ENCODE results near the gene SLC16A10.
"Not testable (repeated sequence)": the region's sequence is repeated elsewhere in the genome, so short reads cannot be mapped to it uniquely, and the experiment has no call there.

Gene SLC16A10

GRCh38 chr6:111114482-111114881, 27.2 kb downstream of the SLC16A10 start:
- Histone ChIP-seq H3K4me3 (ENCODE audit: low read length) (no peak overlapping the region), H3K9ac (ENCODE audit: low read depth, low read length) (no peak overlapping the region), H3K9me3 (ENCODE audit: insufficient read depth, low read depth, low read length) (no peaks in the 10 kb centered on the region), H3K27ac (ENCODE audit: low read depth, low read length) (no peak overlapping the region), H3K4me1 (ENCODE audit: insufficient read depth, low read length) (0 out of 2 replicates have a peak, but pooled peaks cover 7% of the 10 kb centered on the region), H3K27me3 (ENCODE audit: insufficient read depth, low read length) (no peaks in the 10 kb centered on the region), H3K36me3 (ENCODE audit: insufficient read depth, low read length) (no peaks in the 10 kb centered on the region)
- 100% methylated on average over 1 of the region's 1 CpG for WGBS

- H3K27me3 ChIP-seq (ENCODE audit: insufficient read depth, low read length), result no peaks in the 10 kb centered on the region
- H3K9ac ChIP-seq (ENCODE audit: low read depth, low read length), result no peak overlapping the region
- no peaks in the 10 kb centered on the region for H3K9me3 ChIP-seq (ENCODE audit: insufficient read depth, low read depth, low read length)
- H3K36me3 ChIP-seq (ENCODE audit: insufficient read depth, low read length), result no peaks in the 10 kb centered on the region
- no peak overlapping the region for H3K4me3 ChIP-seq (ENCODE audit: low read length)
- H3K4me1 ChIP-seq (ENCODE audit: insufficient read depth, low read length), result 0 out of 2 replicates have a peak, but pooled peaks cover 1% of the 10 kb centered on the region
- H3K27ac ChIP-seq (ENCODE audit: low read depth, low read length), result no peak overlapping the region
- WGBS, result 100% methylated on average over 2 of the region's 2 CpGs
Measured at GRCh38 chr6:111118826-111119225, 31.5 kb downstream of the SLC16A10 start.

- Histone ChIP-seq H3K9me3 (ENCODE audit: insufficient read depth, low read depth, low read length) (no peaks in the 10 kb centered on the region), H3K9ac (ENCODE audit: low read depth, low read length) (no peak overlapping the region), H3K36me3 (ENCODE audit: insufficient read depth, low read length) (no peaks in the 10 kb centered on the region), H3K4me1 (ENCODE audit: insufficient read depth, low read length) (no peaks in the 10 kb centered on the region), H3K4me3 (ENCODE audit: low read length) (no peak overlapping the region), H3K27me3 (ENCODE audit: insufficient read depth, low read length) (no peaks in the 10 kb centered on the region), H3K27ac (ENCODE audit: low read depth, low read length) (no peak overlapping the region)
- WGBS, result 87% methylated on average over 2 of the region's 2 CpGs
Measured at GRCh38 chr6:111119571-111120329, 32.4 kb downstream of the SLC16A10 start.

DNA sequence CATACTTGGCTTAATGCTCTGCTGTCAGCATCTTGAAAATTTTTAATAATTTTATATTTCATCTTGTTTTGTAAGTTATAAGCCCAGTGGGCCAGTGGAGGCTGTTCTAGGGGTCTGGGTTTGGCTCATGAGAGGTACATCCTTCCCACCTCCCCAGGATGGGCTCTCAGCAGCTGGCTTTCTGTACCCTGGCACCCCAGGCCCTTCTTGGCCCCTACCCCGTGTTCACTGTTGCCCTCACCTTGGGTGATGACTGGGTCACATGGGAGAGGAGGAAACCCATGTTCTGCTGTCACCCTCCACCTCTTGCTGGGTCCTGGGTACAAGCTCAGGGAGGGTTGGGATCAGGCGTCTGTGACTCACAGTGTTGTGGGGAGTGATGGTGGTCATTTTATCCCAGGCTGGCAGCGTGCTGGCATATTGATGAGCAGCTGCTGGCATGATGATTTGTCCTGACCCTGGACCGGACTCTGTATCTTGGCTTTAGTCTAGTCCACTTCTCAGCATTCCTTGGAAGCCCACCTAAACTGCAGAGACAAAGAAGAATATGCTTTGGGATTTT, 34.6 kb downstream of the SLC16A10 start:
- H3K27me3 ChIP-seq (ENCODE audit: insufficient read depth, low read length), result no peaks in the 10 kb centered on the region
- no peak overlapping the region for H3K27ac ChIP-seq (ENCODE audit: low read depth, low read length)
- WGBS, result 94% methylated on average over 4 of the region's 4 CpGs
- H3K4me1 ChIP-seq (ENCODE audit: insufficient read depth, low read length), result no peaks in the 10 kb centered on the region
- no peak overlapping the region for H3K4me3 ChIP-seq (ENCODE audit: low read length)
- H3K9me3 ChIP-seq (ENCODE audit: insufficient read depth, low read depth, low read length), result no peaks in the 10 kb centered on the region
- H3K9ac ChIP-seq (ENCODE audit: low read depth, low read length), result no peak overlapping the region
- no peaks in the 10 kb centered on the region for H3K36me3 ChIP-seq (ENCODE audit: insufficient read depth, low read length)

DNA sequence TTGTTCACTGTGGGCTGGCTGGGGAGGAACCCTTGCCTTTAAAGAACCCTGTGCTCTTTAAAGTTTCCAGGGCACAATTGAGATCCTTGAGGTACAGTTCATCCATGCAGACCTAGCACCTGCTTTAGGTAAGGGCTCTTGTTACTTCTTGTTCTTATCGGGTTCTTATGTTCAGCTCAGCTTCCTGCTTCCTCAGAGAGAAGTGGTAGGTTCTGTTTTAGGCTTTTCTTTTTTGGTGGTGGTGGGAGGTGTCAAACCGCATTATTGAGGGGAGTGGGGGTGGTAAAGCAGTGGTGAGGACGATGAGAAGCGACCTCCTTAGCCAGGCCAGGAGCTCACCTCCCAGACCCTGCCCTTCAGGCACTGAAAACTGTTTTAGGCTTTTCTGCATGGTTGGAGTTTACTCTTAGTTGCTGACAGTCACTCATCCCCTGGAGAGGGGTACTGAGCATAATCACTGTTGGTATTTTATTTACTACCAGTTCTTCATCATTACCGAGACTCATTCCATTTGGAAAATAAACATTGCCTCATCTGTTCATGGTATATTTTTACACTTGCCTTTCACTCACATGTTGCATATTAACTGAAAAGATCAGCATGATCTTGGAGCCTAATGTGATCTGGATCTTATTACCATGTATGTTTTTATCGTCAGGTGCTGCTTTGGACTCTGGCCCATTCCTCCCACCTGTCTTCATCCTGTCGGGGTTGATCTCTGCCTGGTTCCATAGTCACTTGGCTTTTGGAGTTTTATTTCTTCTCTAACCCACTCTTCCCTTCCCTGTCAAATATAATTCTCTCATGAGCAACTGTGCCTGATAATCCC, 35.4 kb downstream of the SLC16A10 start:
- no peaks in the 10 kb centered on the region for H3K9me3 ChIP-seq (ENCODE audit: insufficient read depth, low read depth, low read length)
- H3K4me1 ChIP-seq (ENCODE audit: insufficient read depth, low read length), result no peaks in the 10 kb centered on the region
- no peak overlapping the region for H3K9ac ChIP-seq (ENCODE audit: low read depth, low read length)
- no peak overlapping the region for H3K27ac ChIP-seq (ENCODE audit: low read depth, low read length)
- 87% methylated on average over 7 of the region's 7 CpGs for WGBS
- no peak overlapping the region for H3K4me3 ChIP-seq (ENCODE audit: low read length)
- H3K27me3 ChIP-seq (ENCODE audit: insufficient read depth, low read length), result no peaks in the 10 kb centered on the region
- H3K36me3 ChIP-seq (ENCODE audit: insufficient read depth, low read length), result no peaks in the 10 kb centered on the region

DNA sequence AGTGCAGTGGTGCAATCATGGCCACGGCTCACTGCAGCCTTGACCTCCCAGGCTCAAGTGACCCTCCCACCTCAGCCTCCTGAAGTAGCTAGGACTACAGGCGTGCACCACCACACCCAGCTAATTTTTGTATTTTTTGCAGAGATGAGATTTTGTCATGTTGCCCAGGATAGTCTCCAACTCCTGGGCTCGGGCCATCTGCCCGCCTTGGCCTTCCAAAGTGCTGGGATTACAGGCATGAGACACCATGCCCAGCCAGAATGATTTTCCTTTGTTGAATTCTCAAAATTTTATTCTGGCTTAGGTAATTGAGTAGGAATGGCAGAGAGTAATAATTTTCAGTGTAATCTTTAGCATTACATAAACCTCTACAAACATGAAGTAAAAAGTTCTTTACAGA, 37.1 kb downstream of the SLC16A10 start:
- H3K27ac ChIP-seq (ENCODE audit: low read depth, low read length), result no peak overlapping the region
- no peaks in the 10 kb centered on the region for H3K27me3 ChIP-seq (ENCODE audit: insufficient read depth, low read length)
- no peak overlapping the region for H3K9ac ChIP-seq (ENCODE audit: low read depth, low read length)
- H3K4me1 ChIP-seq (ENCODE audit: insufficient read depth, low read length), result no peaks in the 10 kb centered on the region
- no peak overlapping the region for H3K4me3 ChIP-seq (ENCODE audit: low read length)
- H3K9me3 ChIP-seq (ENCODE audit: insufficient read depth, low read depth, low read length), result no peaks in the 10 kb centered on the region
- 97% methylated on average over 4 of the region's 4 CpGs for WGBS
- no peaks in the 10 kb centered on the region for H3K36me3 ChIP-seq (ENCODE audit: insufficient read depth, low read length)

GRCh38 chr6:111129013-111129412, 41.7 kb downstream of the SLC16A10 start:
- H3K27me3 ChIP-seq (ENCODE audit: insufficient read depth, low read length), result no peaks in the 10 kb centered on the region
- H3K9ac ChIP-seq (ENCODE audit: low read depth, low read length), result no peak overlapping the region
- H3K4me3 ChIP-seq (ENCODE audit: low read length), result no peak overlapping the region
- H3K27ac ChIP-seq (ENCODE audit: low read depth, low read length), result no peak overlapping the region
- H3K4me1 ChIP-seq (ENCODE audit: insufficient read depth, low read length), result no peaks in the 10 kb centered on the region
- 89% methylated on average over 1 of the region's 1 CpG for WGBS
- H3K9me3 ChIP-seq (ENCODE audit: insufficient read depth, low read depth, low read length), result no peaks in the 10 kb centered on the region
- no peaks in the 10 kb centered on the region for H3K36me3 ChIP-seq (ENCODE audit: insufficient read depth, low read length)

DNA sequence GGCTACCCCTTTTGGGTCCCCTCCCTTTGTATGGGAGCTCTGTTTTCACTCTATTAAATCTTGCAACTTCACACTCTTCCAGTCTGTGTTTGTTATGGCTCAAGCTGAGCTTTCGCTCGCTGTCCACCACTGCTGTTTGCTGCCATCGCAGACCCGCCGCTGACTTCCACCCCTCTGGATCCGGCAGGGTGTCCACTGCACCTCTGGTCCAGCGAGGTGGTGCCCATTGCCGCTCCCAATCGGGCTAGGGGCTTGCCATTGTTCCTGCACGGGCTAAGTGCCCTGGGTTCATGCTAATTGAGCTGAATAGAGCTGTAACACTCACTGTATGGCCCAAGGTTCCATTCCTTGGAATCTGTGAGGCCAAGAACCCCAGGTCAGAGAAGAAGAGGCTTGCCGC, 43.7 kb downstream of the SLC16A10 start:
- not testable (repeated sequence) for H3K4me1 ChIP-seq (ENCODE audit: insufficient read depth, low read length); H3K27me3 ChIP-seq (ENCODE audit: insufficient read depth, low read length); H3K9ac ChIP-seq (ENCODE audit: low read depth, low read length); H3K9me3 ChIP-seq (ENCODE audit: insufficient read depth, low read depth, low read length); H3K4me3 ChIP-seq (ENCODE audit: low read length); H3K36me3 ChIP-seq (ENCODE audit: insufficient read depth, low read length); H3K27ac ChIP-seq (ENCODE audit: low read depth, low read length)
- 95% methylated on average over 11 of the region's 11 CpGs for WGBS

- H3K27me3 ChIP-seq (ENCODE audit: insufficient read depth, low read length); H3K36me3 ChIP-seq (ENCODE audit: insufficient read depth, low read length); H3K4me1 ChIP-seq (ENCODE audit: insufficient read depth, low read length); H3K9me3 ChIP-seq (ENCODE audit: insufficient read depth, low read depth, low read length); H3K27ac ChIP-seq (ENCODE audit: low read depth, low read length); H3K4me3 ChIP-seq (ENCODE audit: low read length); H3K9ac ChIP-seq (ENCODE audit: low read depth, low read length): not testable (repeated sequence)
- WGBS, result 72% methylated on average over 2 of the region's 2 CpGs
Measured at GRCh38 chr6:111132669-111133068, 45.4 kb downstream of the SLC16A10 start.

- not testable (repeated sequence) for H3K27ac ChIP-seq (ENCODE audit: low read depth, low read length); H3K27me3 ChIP-seq (ENCODE audit: insufficient read depth, low read length); H3K9ac ChIP-seq (ENCODE audit: low read depth, low read length); H3K4me1 ChIP-seq (ENCODE audit: insufficient read depth, low read length); H3K36me3 ChIP-seq (ENCODE audit: insufficient read depth, low read length); H3K9me3 ChIP-seq (ENCODE audit: insufficient read depth, low read depth, low read length); H3K4me3 ChIP-seq (ENCODE audit: low read length)
- 93% methylated on average over 6 of the region's 6 CpGs for WGBS
Measured at GRCh38 chr6:111134236-111134869, 47.0 kb downstream of the SLC16A10 start.

DNA sequence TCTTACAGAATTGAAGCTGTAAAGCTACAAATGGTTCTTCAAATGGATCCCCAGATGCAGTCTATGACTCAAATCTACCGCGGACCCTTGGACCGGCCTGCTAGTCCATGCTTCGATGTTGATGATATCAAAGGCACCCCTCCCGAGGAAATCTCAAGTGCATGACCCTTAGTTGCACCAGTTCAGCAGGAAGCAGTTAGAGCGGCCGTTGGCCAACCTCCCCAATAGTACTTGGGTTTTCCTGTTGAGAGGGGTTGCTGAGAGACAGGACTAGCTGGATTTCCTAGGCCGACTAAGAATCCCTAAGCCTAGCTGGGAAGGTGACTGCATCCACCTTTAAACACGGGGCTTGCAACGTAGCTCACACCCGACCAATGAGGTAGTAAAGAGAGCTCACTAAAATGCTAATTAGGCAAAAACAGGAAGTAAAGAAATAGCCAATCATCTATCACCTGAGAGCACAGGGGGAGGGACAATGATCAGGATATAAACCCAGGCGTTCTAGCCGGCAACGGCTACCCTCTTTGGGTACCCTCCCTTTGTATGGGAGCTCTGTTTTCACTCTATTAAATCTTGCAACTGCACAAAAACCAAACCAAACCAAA, 50.3 kb downstream of the SLC16A10 start:
- H3K4me1 ChIP-seq (ENCODE audit: insufficient read depth, low read length); H3K9me3 ChIP-seq (ENCODE audit: insufficient read depth, low read depth, low read length); H3K27me3 ChIP-seq (ENCODE audit: insufficient read depth, low read length); H3K9ac ChIP-seq (ENCODE audit: low read depth, low read length); H3K36me3 ChIP-seq (ENCODE audit: insufficient read depth, low read length); H3K4me3 ChIP-seq (ENCODE audit: low read length); H3K27ac ChIP-seq (ENCODE audit: low read depth, low read length): not testable (repeated sequence)
- WGBS, result 90% methylated on average over 14 of the region's 14 CpGs
